Ramos (cell line): Measurements from ENCODE around the gene PRSS2.

Experiments
- in situ Hi-C: fragments of 300-500 bp; cut with MboI; formaldehyde crosslinking; loops from one replicate; pipeline ENCODE4 v1.14.3; 2022; ENCODE audit warnings: low sequenced_read_pairs; ENCODE audit not compliant: unreplicated experiment

Gene PRSS2

GRCh38 chr7:142784096-142784495 lies 13.3 kb downstream of the PRSS2 start:
- in situ Hi-C loops = loop anchor here (25.0 kb wide), 1 partner anchor 147 kb away; no protein-coding TSS in a partner anchor

GRCh38 chr7:142784716-142785115 lies 13.9 kb downstream of the PRSS2 start:
- in situ Hi-C loops = loop anchor here (25.0 kb wide), 1 partner anchor 147 kb away; no protein-coding TSS in a partner anchor

- in situ Hi-C loops = loop anchor here (25.0 kb wide), 1 partner anchor 149 kb away; no protein-coding TSS in a partner anchor
These were observed 15.1 kb downstream of the PRSS2 start for GRCh38 chr7:142785841-142786250.

GRCh38 chr7:142787034-142787768 lies 16.4 kb downstream of the PRSS2 start:
- in situ Hi-C loops = loop anchor here (25.0 kb wide), 1 partner anchor 150 kb away; no protein-coding TSS in a partner anchor

- in situ Hi-C loops = loop anchor here (25.0 kb wide), 1 partner anchor 150 kb away; no protein-coding TSS in a partner anchor
These were observed 17.0 kb downstream of the PRSS2 start for GRCh38 chr7:142787783-142788182.

- in situ Hi-C loops = loop anchor here (25.0 kb wide), 1 partner anchor 151 kb away; no protein-coding TSS in a partner anchor
These were observed 17.8 kb downstream of the PRSS2 start for GRCh38 chr7:142788303-142789289.

- in situ Hi-C loops = loop anchor here (25.0 kb wide), 1 partner anchor 152 kb away; no protein-coding TSS in a partner anchor
These were observed 18.7 kb downstream of the PRSS2 start for GRCh38 chr7:142789441-142789840.

GRCh38 chr7:142790056-142790455 lies 19.3 kb downstream of the PRSS2 start:
- in situ Hi-C loops = loop anchor here (25.0 kb wide), 1 partner anchor 153 kb away; no protein-coding TSS in a partner anchor

- in situ Hi-C loops = loop anchor here (25.0 kb wide), 1 partner anchor 153 kb away; no protein-coding TSS in a partner anchor
These were observed 19.8 kb downstream of the PRSS2 start for GRCh38 chr7:142790555-142790954.

GRCh38 chr7:142791502-142791901 lies 20.7 kb downstream of the PRSS2 start:
- in situ Hi-C loops = loop anchor here (25.0 kb wide), 1 partner anchor 154 kb away; no protein-coding TSS in a partner anchor

- in situ Hi-C loops = loop anchor here (25.0 kb wide), 1 partner anchor 155 kb away; no protein-coding TSS in a partner anchor
These were observed 21.4 kb downstream of the PRSS2 start for GRCh38 chr7:142792129-142792528.

GRCh38 chr7:142792593-142792992 lies 21.8 kb downstream of the PRSS2 start:
- in situ Hi-C loops = loop anchor here (25.0 kb wide), 1 partner anchor 155 kb away; no protein-coding TSS in a partner anchor

- in situ Hi-C loops = loop anchor here (25.0 kb wide), 1 partner anchor 156 kb away; no protein-coding TSS in a partner anchor
These were observed 22.4 kb downstream of the PRSS2 start for GRCh38 chr7:142793156-142793555.

GRCh38 chr7:142795339-142795863 lies 24.6 kb downstream of the PRSS2 start:
- in situ Hi-C loops = loop anchor here (25.0 kb wide), 1 partner anchor 158 kb away; no protein-coding TSS in a partner anchor

GRCh38 chr7:142796001-142796500 lies 25.3 kb downstream of the PRSS2 start:
- in situ Hi-C loops = loop anchor here (25.0 kb wide), 1 partner anchor 159 kb away; no protein-coding TSS in a partner anchor

- in situ Hi-C loops = loop anchor here (25.0 kb wide), 1 partner anchor 159 kb away; no protein-coding TSS in a partner anchor
These were observed 26.0 kb downstream of the PRSS2 start for GRCh38 chr7:142796501-142797390.

GRCh38 chr7:142797391-142798377 lies 26.9 kb downstream of the PRSS2 start:
- in situ Hi-C loops = loop anchor here (25.0 kb wide), 1 partner anchor 160 kb away; no protein-coding TSS in a partner anchor
